ENCODE measurements around the gene RAP1A. TPM values are rescaled to one million over a fixed set of nuclear protein-coding genes. Genes with fewer than 3 reads are reported as not detected.

Gene RAP1A
- total RNA-seq, 4 donors from 2014 or later, result 49.4 to 72.1 (median 57.9) TPM

GRCh38 chr1:111595807-111596206, 23.8 kb upstream of the RAP1A start:
- DNase-seq, result no peak
- intact Hi-C loops (cut with DNase I; ENCODE audit: low total_unique reads), result no loop called here
- Histone ChIP-seq H3K4me1 (peaks cover 24 to 36% of the 10 kb centered on the region in 2 donors), H3K4me3 (no peak overlapping the region), H3K36me3 (no peaks in the 10 kb centered on the region), H3K27ac (no peak overlapping the region), H3K9me3 (no peaks in the 10 kb centered on the region), H3K27me3 (no peaks in the 10 kb centered on the region)
- ATAC-seq, result no peak
- TF ChIP-seq CTCF (IDR thresholded peaks at IDR 0.05 in 4 of 5, conservative IDR thresholded peaks at IDR 0.05 in 1 of 5) (no peak), POLR2A (IDR thresholded peaks at IDR 0.05) (no peak)
- in situ Hi-C loops (cut with MboI; ENCODE audit: low sequenced_read_pairs in 4 of 4), result no loop called here

GRCh38 chr1:111596499-111596898, 23.1 kb upstream of the RAP1A start:
- Histone ChIP-seq H3K4me3 (no peak overlapping the region), H3K27me3 (no peaks in the 10 kb centered on the region), H3K27ac (no peak overlapping the region), H3K4me1 (peaks cover 24 to 31% of the 10 kb centered on the region in 2 donors), H3K9me3 (no peaks in the 10 kb centered on the region), H3K36me3 (no peaks in the 10 kb centered on the region)
- in situ Hi-C loops (cut with MboI; ENCODE audit: low sequenced_read_pairs in 4 of 4), result no loop called here
- TF ChIP-seq POLR2A (IDR thresholded peaks at IDR 0.05), result no peak
- no peak for TF ChIP-seq CTCF (IDR thresholded peaks at IDR 0.05 in 4 of 5, conservative IDR thresholded peaks at IDR 0.05 in 1 of 5)
- intact Hi-C loops (cut with DNase I; ENCODE audit: low total_unique reads), result no loop called here
- no peak for DNase-seq
- no peak for ATAC-seq

- in situ Hi-C loops (cut with MboI; ENCODE audit: low sequenced_read_pairs in 4 of 4) (no loop called here), intact Hi-C loops (cut with DNase I; ENCODE audit: low total_unique reads) (no loop called here)
- H3K4me3 ChIP-seq, result no peak overlapping the region
- DNase-seq (no peak), ATAC-seq (no peak)
- no peaks in the 10 kb centered on the region for H3K27me3 ChIP-seq
- no peaks in the 10 kb centered on the region for H3K9me3 ChIP-seq
- no peaks in the 10 kb centered on the region for H3K36me3 ChIP-seq
- peaks cover 16 to 22% of the 10 kb centered on the region in 2 donors for H3K4me1 ChIP-seq
- H3K27ac ChIP-seq, result no peak overlapping the region
- TF ChIP-seq POLR2A (IDR thresholded peaks at IDR 0.05) (no peak), CTCF (IDR thresholded peaks at IDR 0.05 in 4 of 5, conservative IDR thresholded peaks at IDR 0.05 in 1 of 5) (no peak)
Observed at GRCh38 chr1:111597426-111597825, 22.2 kb upstream of the RAP1A start.

- in situ Hi-C loops (cut with MboI; ENCODE audit: low sequenced_read_pairs in 4 of 4), result no loop called here
- no peak for ATAC-seq
- TF ChIP-seq CTCF (IDR thresholded peaks at IDR 0.05 in 4 of 5, conservative IDR thresholded peaks at IDR 0.05 in 1 of 5) (no peak), POLR2A (IDR thresholded peaks at IDR 0.05) (no peak)
- DNase-seq, result no peak
- Histone ChIP-seq H3K4me1 (peaks cover 7 to 10% of the 10 kb centered on the region in 2 donors), H3K27me3 (no peaks in the 10 kb centered on the region), H3K4me3 (no peak overlapping the region), H3K27ac (no peak overlapping the region), H3K36me3 (no peaks in the 10 kb centered on the region), H3K9me3 (no peaks in the 10 kb centered on the region)
- intact Hi-C loops (cut with DNase I; ENCODE audit: low total_unique reads), result no loop called here
Observed at GRCh38 chr1:111598544-111598943, 21.0 kb upstream of the RAP1A start.

Data from gastrocnemius medialis (tissue), 4 donors.